CMK (cell line): ENCODE results near the gene CRYZL1.
"Not testable (repeated sequence)": the region's sequence is repeated elsewhere in the genome, so short reads cannot be mapped to it uniquely, and the experiment has no call there.

Source experiments
- DNase-seq: peaks from one replicate; pipeline ENCODE4 v3.0.0-alpha.2; 2010; ENCODE audit warnings: low read depth

Gene CRYZL1

GRCh38 chr21:33626151-33626550 is 15.4 kb downstream of the CRYZL1 start:
- not testable (repeated sequence) for DNase-seq

- DNase-seq, result no peak
These were observed 19.3 kb downstream of the CRYZL1 start for GRCh38 chr21:33622253-33622652.

- DNase-seq, result no peak
These were observed 21.8 kb downstream of the CRYZL1 start for GRCh38 chr21:33619726-33620125.

- DNase-seq, result no peak
These were observed 23.1 kb downstream of the CRYZL1 start for GRCh38 chr21:33618407-33618806.

- not testable (repeated sequence) for DNase-seq
These were observed 24.0 kb downstream of the CRYZL1 start for GRCh38 chr21:33617565-33617964.

- no peak for DNase-seq
These were observed 30.4 kb downstream of the CRYZL1 start for GRCh38 chr21:33611006-33611744.

- no peak for DNase-seq
These were observed 33.0 kb downstream of the CRYZL1 start for GRCh38 chr21:33608559-33608958.

- DNase-seq, result no peak
These were observed 43.5 kb downstream of the CRYZL1 start for GRCh38 chr21:33598051-33598450.

GRCh38 chr21:33588485-33589335 is 52.8 kb downstream of the CRYZL1 start, which contains the start of gene DONSON:
DONSON (minus strand) TSS chr21:33588684; CDS start chr21:33588641, 43 bp downstream.
- DNase-seq, result peak; percentile 82

- peak; percentile 30 for DNase-seq
These were observed 53.6 kb downstream of the CRYZL1 start for GRCh38 chr21:33587792-33588484.

GRCh38 chr21:33586927-33587326 is 54.6 kb downstream of the CRYZL1 start:
- DNase-seq, result no peak

- DNase-seq, result no peak
These were observed 57.1 kb downstream of the CRYZL1 start for GRCh38 chr21:33584455-33584854.

- no peak for DNase-seq
These were observed 62.5 kb downstream of the CRYZL1 start for GRCh38 chr21:33578959-33579542.

GRCh38 chr21:33578214-33578613 is 63.3 kb downstream of the CRYZL1 start:
- DNase-seq, result no peak

GRCh38 chr21:33576741-33577141 is 64.8 kb downstream of the CRYZL1 start:
- DNase-seq, result not testable (repeated sequence)

- DNase-seq, result no peak
These were observed 69.2 kb downstream of the CRYZL1 start for GRCh38 chr21:33572350-33572749.

- DNase-seq, result no peak
These were observed 71.5 kb downstream of the CRYZL1 start for GRCh38 chr21:33569991-33570390.

GRCh38 chr21:33568448-33568847 is 73.1 kb downstream of the CRYZL1 start:
- no peak for DNase-seq

- DNase-seq, result no peak
These were observed 73.6 kb downstream of the CRYZL1 start for GRCh38 chr21:33567914-33568313.

GRCh38 chr21:33566514-33566913 is 75.0 kb downstream of the CRYZL1 start:
- no peak for DNase-seq

GRCh38 chr21:33562389-33562788 is 79.2 kb downstream of the CRYZL1 start:
- DNase-seq, result no peak

GRCh38 chr21:33561373-33561772 is 80.2 kb downstream of the CRYZL1 start:
- DNase-seq, result no peak
